Inflammatory macrophage (primary cell): Measurements from ENCODE around the gene CADPS2.
A peak's percentile ranks its signal among the peaks of the same experiment; 100 is the strongest.

ENCODE experiments used
- DNase-seq, 2 donors: peaks; one replicate each; pipeline ENCODE4 v3.0.0-alpha.2; 2020 to 2022

Gene CADPS2

DNA sequence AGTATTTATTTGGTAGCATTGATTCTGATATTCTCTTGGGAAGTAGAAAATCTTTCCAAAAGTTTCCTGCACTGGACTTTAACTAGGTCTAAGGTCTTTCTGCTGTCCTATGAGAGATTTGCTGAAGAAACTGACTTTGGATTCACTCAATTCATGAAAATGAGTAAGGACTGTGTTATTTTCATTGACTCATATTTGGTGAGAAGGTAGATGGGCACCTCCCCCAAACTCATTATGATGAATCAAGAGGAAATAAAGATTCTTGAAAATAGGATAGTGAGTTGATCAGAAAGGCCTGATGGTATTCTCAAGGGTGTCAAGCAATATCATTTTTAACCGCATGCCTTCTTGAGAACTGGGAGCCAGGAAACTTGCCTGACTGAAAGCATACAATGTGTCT lies 297.6 kb downstream of the CADPS2 start:
- no peak for DNase-seq

- no peak for DNase-seq
Observed at GRCh38 chr7:122584676-122585251, 301.5 kb downstream of the CADPS2 start.

DNA sequence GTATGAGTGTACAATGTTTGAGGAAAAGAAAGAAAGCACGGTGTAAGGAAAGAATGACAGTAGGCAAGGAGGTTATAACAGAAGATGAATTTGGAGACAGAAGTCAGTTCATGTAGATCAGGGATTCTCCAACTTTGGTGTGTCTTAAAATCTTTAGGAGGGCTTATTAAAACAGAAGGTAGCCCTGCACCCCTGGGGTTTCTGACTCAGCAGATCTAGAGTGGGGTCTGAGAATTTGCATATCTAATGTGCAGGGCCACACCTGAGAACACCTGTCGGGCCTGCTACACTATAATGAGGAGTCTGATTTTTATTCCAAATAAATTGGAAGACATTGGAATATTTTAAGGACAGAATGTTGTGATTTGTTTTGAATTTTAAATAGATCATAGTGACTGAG lies 307.9 kb downstream of the CADPS2 start:
- DNase-seq: no peak

DNA sequence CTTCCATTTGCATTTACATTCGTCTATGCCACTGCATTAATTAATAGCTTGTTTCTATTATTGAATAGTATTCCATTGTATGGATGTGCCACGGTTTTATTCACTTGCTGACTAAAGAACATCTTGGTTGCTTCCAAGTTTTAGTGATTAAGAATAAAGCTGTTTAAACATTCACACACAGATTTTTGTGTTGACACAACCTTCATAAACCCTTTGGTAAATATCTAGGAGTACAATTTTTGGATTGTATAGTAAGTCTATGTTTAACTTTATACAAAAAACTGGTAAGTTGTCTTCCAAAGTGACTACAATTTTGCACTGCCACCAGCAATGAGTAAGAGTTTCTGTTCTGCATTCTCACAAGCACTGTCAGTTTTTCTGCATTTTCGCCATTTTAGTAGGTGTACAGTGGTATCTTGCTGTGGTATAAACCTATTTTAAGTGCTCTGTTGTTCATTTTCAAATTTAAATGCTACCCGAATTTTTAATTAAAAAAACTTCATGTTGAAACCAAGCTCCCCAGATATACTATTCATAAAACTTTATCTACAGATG lies 308.7 kb downstream of the CADPS2 start:
- DNase-seq: no peak

DNA sequence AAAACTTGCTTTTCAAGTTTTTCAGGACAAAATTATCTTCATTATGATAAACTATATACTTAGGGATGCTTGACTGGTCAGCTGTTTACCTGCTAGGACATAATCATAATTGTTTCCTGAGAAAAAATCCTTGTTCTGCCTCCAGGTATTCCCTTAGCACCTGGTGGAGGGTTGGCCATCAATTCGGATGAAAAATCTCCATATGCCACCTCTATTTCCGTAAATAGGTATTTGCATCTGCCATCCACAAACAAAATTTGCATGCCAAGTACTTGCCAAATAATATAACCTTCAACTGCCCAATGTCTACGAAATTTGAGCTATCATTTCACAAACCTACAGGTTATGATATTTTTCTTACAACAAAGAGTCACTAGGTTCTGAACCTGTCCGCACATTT lies 313.6 kb downstream of the CADPS2 start:
- no peak for DNase-seq

GRCh38 chr7:122561326-122561725 lies 324.9 kb downstream of the CADPS2 start:
- no peak for DNase-seq

- DNase-seq: no peak
Observed at GRCh38 chr7:122556873-122557542, 329.3 kb downstream of the CADPS2 start.

- no peak for DNase-seq
Observed at GRCh38 chr7:122556219-122556618, 330.0 kb downstream of the CADPS2 start.

DNA sequence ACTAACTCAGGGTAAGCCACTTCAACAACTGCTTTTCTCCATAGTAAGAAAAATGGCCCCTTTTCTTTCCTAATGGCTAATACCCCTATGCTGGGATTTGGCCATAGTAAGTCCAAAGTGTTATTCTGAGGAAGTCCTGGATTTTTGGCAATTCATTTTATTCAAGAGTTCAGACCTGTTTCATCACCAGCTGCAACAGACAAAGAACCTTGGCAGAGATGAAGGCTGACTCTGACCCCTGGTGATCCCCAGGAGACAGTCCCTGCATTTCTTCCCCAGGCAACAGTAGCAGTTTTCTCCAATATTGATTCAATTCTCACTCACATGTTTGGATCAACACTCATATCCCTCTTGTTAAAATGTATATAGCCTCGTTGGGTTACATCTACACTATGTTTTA lies 332.5 kb downstream of the CADPS2 start:
- DNase-seq: no peak

DNA sequence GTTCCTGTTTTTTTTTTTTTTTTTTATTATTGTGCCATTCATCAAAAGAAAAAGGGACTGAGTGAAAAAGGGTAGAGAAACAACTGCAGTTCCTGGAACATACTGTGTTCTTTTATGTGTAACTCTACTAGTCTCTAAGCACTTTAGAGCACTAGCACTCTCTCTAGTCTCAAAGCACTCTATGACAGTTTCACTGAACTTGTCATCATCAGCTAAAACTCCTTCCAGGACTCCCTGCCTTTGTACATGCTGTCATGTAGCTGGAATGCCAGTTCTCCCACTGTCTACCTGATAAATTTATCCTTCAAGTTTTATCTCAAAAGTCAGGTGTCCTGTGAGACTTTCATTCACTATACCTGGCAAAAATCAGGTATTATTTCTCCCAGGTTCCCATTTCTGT lies 333.5 kb downstream of the CADPS2 start:
- DNase-seq: no peak

DNA sequence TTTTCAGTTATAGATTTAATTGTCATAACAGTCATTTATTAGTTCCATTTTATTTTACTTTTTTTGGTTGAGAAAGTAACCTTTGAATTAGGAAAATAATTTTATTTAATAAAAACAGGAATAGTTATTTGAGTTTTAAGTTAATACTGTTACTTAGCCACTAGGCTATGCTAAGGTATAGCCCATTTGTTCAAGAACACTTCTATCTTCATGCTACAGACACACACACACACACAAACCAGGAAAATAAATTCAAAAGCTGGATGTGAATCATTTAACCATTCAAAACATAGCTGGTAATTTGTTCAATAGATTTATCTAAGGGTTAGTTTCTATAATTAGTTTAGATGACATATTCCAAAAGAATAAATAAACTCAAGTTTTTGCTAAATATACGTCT lies 335.7 kb downstream of the CADPS2 start:
- DNase-seq: no peak

- no peak for DNase-seq
Observed at GRCh38 chr7:122549578-122549977, 336.7 kb downstream of the CADPS2 start.

DNA sequence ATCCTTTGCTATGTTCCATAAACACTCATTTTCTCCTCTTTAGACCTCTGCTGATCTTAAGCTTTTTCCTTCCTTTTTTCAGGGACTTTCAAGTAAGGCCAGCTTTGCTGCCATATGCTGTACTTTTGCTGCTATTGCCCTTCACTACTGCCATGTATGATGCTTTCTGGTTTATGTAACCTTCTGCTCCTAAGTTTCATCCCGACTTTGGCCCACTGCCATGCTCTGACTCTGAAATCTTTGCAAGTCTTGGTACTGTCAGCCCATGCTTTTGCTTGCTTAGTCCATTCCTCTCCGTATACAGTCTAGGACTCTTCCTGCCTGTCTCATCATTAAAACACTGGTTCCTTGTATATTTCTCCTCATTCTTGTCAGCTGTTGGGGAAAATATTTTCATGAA lies 339.8 kb downstream of the CADPS2 start:
- no peak for DNase-seq

GRCh38 chr7:122544463-122544862 lies 341.8 kb downstream of the CADPS2 start:
- peak; percentile 36 to 50 for DNase-seq

- no peak for DNase-seq
Observed at GRCh38 chr7:122543891-122544290, 342.4 kb downstream of the CADPS2 start.

DNA sequence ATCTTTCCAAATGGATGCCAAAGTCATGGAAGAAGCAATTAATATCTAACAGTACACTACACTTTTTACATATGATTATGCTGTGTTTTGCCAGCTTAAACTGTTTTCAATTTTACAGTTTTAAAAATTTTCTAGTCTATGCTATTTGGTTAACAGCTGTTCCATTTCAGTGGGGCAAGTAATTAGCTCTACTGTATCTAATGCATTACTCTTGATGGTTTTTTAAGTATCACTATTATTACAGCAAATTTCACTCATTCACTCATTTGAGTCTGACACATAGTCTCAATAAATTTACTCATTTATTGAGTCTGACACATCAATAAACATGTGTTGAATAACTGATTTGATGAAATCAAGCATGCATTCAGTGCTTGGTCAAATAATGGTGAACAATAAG lies 343.1 kb downstream of the CADPS2 start:
- no peak for DNase-seq

- no peak for DNase-seq
Observed at GRCh38 chr7:122535086-122535485, 351.2 kb downstream of the CADPS2 start.

DNA sequence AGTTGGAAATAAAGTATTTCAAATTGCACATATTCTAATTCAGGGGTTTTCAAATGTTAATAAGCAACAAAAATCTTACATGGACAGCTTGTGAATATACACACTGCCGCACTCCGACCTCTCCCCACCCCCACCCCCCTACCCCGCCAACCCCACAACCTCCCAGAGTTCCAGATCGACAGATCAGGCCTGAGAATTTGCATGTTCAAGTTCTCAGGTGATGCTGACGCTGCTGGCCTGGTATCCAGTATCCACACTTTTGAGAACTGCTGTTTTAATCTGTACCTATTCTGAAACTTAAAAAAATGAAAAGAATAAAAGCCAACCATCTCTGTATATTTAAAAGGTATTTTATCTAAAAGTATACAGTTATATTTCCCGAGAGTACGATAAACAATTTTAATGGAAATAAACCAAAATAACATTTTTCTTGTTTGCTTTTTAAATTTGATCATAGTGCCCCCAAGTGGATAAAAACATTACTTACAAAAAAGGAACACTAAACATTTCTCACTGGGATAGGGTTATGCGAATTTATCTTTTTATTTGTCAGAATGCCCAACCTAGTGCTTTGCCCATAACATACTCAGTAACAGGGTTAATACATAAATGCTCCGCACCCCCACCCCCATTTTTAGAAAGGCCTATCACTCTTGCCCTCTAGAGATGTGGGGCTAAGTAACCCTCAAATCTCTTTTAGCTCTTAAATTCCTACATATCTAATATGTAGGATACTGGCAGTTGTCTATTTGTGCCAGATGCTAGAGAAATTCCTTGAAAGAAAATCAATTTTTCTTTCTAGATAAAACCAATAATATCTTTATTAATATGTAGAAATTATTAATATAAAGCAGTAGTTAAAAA lies 353.6 kb downstream of the CADPS2 start:
- no peak for DNase-seq

GRCh38 chr7:122528879-122529481 lies 357.3 kb downstream of the CADPS2 start:
- DNase-seq: peak in 1 of 2 donors; percentile 29

- no peak for DNase-seq
Observed at GRCh38 chr7:122525355-122525754, 360.9 kb downstream of the CADPS2 start.

GRCh38 chr7:122521767-122522166 lies 364.5 kb downstream of the CADPS2 start:
- DNase-seq: no peak

- no peak for DNase-seq
Observed at GRCh38 chr7:122520971-122521555, 365.2 kb downstream of the CADPS2 start.

- DNase-seq: no peak
Observed at GRCh38 chr7:122518488-122518887, 367.8 kb downstream of the CADPS2 start.
